GM19372 (cell line): ENCODE results near the gene SNCAIP.

Experiments used
- ATAC-seq: cut with Tn5 transposase; IDR thresholded peaks from one replicate; pipeline ENCODE4 v1.9.1; 2021; ENCODE audit warnings: mild to moderate bottlenecking, low read depth, moderate library complexity; ENCODE audit not compliant: unreplicated experiment

SNCAIP gene

GRCh38 chr5:122311961-122312590 is at the start of gene SNCAIP:
SNCAIP (plus strand) TSS chr5:122312237; CDS start chr5:122391135, 78,898 bp downstream.
- peak; percentile 61 for ATAC-seq

GRCh38 chr5:122263352-122264030 is 48.5 kb upstream of the SNCAIP start:
- ATAC-seq, result no peak

GRCh38 chr5:122264610-122265009 is 47.4 kb upstream of the SNCAIP start:
- ATAC-seq, result no peak

GRCh38 chr5:122267185-122267584 is 44.9 kb upstream of the SNCAIP start:
- no peak for ATAC-seq

GRCh38 chr5:122273696-122274095 is 38.3 kb upstream of the SNCAIP start:
- no peak for ATAC-seq

- ATAC-seq, result no peak
Measured at GRCh38 chr5:122283592-122283991, 28.4 kb upstream of the SNCAIP start.

- no peak for ATAC-seq
Measured at GRCh38 chr5:122286541-122286940, 25.5 kb upstream of the SNCAIP start.

GRCh38 chr5:122287101-122287500 is 24.9 kb upstream of the SNCAIP start:
- ATAC-seq, result no peak

GRCh38 chr5:122291000-122291901 is 20.8 kb upstream of the SNCAIP start:
- ATAC-seq, result no peak

GRCh38 chr5:122292332-122292731 is 19.7 kb upstream of the SNCAIP start:
- no peak for ATAC-seq

GRCh38 chr5:122295138-122295537 is 16.9 kb upstream of the SNCAIP start:
- peak; percentile 44 for ATAC-seq

GRCh38 chr5:122296871-122297270 is 15.2 kb upstream of the SNCAIP start:
- no peak for ATAC-seq

- peak; percentile 84 for ATAC-seq
Measured at GRCh38 chr5:122297587-122298298, 14.3 kb upstream of the SNCAIP start.

GRCh38 chr5:122300374-122300773 is 11.7 kb upstream of the SNCAIP start:
- ATAC-seq, result no peak

- no peak for ATAC-seq
Measured at GRCh38 chr5:122301016-122301415, 11.0 kb upstream of the SNCAIP start.

GRCh38 chr5:122304471-122305215 is 7.4 kb upstream of the SNCAIP start:
- ATAC-seq, result no peak

- ATAC-seq, result no peak
Measured at GRCh38 chr5:122306461-122306860, 5.6 kb upstream of the SNCAIP start.

GRCh38 chr5:122310889-122311288 is 1.1 kb upstream of the SNCAIP start:
- ATAC-seq, result no peak

- peak; percentile 12 for ATAC-seq
Measured at GRCh38 chr5:122311497-122311960, 508 bp upstream of the SNCAIP start.
